Left hindlimb (tissue), 1 donor: Measurements from ENCODE around the gene DNALI1.
"Not testable (repeated sequence)": the region's sequence is repeated elsewhere in the genome, so short reads cannot be mapped to it uniquely, and the experiment has no call there.

Experiments
- DNase-seq: peaks from one replicate; pipeline ENCODE4 v3.0.0-alpha.2; 2018

Gene DNALI1

DNA sequence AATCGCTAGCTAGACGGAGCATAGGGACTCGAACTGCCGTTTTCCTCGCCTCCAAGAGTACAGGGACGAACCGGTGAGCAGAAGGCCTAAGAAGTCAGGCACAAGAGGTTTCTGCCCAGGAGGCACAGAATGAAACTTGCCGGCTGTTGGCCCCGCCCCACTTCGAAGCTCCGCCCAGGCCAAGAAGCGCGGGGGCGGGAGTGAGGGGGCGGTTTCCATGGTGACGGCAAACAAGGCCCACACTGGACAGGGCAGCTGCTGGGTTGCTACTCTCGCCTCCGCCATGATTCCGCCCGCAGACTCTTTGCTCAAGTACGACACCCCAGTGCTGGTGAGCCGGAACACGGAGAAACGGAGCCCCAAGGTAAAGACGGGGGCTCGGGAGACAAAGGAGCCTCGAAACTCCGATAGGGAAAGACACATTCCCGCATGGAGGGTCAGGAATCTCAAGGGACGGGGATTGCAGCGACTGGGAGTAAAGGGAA, at the start of gene DNALI1:
Gene DNALI1 (plus strand): TSS at position 229 of the 485 bp plus-strand sequence. CDS start 55 bp downstream, at position 284.
- DNase-seq: peak; percentile 92

DNA sequence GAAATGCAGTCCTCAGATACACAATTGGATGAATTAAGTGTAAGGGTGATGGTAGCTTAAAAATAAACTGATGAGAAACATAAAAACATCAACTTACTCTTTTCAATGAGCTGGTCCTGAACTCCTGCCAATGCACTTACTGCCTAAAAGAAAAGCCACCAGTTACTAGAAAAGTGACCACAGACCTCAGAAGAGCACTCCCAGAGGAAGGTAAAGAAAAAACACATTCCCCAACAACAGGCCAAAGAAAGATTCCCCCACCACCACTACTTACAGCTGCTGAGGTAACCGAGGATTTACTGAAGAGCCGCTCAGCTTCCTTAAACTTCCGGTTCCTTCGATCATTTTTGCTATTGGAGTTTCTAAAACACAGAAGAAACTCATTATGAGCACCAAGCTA, 47.6 kb upstream of the DNALI1 start:
- DNase-seq: no peak

DNA sequence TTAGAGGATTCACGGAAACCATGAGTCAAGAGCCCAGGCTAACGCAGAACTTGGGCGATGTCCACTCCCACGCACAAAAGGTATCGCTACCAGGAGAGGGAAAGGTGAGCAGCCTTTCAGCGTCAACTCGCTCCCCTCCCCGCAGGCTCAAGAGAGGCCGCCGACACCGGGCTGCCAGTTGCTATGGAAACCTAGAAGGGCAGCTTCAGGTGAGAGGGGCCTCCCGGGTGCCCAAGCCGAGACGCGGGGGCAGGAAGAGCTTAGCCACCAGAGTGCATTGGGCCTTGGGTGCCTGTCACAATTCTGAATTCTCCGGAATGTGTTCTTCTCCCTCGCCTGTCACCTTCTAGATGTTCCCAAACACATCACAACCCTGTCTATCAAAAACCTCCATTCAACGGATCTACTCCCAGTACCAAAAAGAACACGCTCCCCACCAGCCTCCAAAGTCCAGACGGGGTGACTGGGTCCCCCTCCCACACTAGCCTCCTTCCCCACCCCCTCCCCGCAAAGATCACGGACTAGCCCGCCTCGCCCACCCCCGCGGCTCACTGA, 42.9 kb upstream of the DNALI1 start:
- peak; percentile 32 for DNase-seq

DNA sequence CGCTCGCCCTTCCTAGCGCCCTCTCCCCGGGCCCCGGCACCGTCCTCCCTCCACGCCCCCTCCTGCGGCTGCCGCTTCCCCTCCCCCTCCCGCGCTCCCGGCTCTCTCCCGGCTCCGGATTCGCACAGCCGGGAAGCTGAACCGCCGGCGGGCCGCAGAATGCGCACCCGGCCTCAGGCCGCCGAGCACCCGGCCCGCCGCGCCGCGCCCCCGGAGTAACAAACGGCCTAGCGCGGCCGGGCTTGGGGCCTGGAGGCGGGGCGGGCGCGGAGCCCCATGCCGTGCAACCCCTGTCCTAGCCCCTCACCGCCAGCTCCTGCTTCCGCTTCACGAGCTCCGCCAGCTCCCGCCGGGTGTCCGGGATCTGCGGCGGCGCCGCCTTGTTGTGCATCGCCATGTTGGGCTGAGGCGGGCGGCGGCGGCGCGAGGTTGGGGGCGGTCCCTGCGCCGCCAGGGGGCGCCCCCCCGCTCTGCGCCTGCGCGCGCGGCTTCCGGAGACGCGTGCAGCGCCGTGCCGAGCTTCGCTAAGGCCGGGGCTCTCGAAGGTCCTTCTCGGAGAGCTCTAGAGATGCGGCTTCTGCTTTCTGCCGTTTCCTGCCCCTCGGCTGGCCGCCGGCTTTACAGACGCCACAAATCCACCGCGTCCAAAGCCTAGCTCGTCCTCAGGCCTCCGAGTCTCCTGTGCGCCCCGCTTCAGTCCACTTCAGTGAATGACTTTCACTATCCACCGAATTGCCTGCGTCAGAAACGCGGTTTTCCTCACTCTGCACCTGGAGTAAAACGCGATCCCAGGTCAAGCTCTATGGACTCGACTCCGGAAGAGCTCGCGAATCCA, 42.2 kb upstream of the DNALI1 start, which contains the start of gene MEAF6:
Gene MEAF6 (minus strand): TSS at position 417 of the 835 bp plus-strand sequence. CDS start 20 bp downstream, at position 397.
- DNase-seq: peak; percentile 89

DNA sequence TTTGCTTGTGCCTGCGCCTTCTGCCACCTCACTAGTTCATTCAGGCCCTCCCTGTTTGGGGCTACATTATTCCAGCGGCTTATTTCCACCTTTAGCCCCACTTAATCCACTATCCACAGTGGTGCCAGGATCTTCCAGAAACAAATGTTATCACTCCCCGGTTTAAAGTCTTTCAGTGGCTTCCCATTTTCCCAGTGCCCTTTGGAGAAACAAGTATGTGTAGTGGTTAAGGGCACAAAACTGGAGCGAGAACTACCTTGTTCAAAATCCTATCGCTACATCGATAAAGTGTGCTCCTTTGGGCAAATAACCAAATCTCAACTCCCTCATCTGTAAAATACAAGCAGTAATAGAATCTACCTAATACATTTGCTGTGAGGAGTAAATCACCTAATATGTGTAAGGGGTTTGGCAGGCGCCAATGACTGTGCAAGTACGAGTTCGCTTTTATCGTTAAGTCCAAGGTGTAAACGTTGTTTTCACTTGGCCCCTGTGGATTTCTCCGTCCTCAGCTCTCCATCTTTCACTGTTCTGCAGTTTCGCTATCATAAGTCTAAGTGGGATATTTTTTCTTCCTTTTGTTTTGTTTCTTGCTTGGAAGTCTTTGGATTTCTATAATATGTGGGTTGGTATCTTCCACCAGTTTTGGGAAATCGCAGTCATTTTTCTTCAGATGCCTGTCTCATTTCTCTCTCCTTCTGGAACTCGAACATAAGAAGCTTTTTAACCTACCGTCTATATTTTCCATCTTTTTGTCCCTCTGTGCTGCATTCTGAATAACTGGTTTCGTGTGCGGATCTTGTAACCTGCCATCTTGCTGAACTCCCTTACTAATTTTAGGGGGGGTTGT, 41.3 kb upstream of the DNALI1 start:
- no peak for DNase-seq

DNA sequence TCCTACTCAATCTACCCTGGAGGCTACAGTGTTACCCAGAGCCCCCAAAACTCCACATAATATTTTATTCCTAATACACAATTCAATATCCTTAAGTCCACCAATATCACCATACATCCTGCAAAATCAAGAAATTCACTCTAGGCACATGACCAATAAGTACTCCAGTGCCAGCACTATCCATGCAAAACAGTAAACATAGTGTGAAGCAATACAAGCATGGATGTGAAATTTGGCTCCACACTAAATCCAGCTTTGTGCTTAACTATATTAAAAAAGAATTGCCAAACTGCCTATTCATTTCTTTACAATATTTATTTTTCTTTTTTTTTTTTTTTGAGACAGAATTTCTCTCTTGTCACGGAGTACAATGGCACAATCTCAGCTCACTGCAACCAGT, 39.2 kb upstream of the DNALI1 start:
- DNase-seq: no peak

DNA sequence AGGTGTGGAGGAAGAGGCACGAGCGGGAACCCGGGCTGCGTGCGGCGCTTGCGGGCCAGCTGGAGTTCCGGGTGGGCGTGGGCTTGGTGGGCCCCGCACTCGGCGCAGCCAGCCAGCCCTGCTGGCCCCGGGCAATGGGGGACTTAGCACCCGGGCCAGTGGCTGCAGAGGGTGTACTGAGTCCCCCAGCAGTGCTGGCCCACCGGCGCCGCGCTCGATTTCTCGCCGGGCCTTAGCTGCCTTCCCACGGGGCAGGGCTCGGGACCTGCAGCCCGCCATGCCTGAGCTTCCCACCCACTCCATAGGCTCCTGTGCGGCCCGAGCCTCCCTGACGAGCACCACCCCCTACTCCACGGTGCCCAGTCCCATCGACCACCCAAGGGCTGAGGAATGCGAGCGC, 38.5 kb upstream of the DNALI1 start:
- not testable (repeated sequence) for DNase-seq

DNA sequence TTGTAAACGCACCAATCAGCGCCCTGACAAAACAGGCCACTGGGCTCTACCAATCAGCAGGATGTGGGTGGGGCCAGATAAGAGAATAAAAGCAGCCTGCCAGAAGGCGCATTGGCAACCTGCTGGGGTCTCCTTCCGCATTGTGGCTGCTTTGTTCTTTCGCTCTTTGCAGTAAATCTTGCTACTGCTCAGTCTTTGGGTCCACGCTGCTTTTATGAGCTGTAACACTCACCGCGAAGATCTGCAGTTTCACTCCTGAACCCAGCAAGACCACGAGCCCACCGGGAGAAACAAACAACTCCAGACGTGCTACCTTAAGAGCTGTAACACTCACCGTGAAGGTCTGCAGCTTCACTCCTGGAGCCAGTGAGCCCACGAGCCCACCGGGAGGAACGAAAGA, 37.8 kb upstream of the DNALI1 start:
- DNase-seq: not testable (repeated sequence)

DNA sequence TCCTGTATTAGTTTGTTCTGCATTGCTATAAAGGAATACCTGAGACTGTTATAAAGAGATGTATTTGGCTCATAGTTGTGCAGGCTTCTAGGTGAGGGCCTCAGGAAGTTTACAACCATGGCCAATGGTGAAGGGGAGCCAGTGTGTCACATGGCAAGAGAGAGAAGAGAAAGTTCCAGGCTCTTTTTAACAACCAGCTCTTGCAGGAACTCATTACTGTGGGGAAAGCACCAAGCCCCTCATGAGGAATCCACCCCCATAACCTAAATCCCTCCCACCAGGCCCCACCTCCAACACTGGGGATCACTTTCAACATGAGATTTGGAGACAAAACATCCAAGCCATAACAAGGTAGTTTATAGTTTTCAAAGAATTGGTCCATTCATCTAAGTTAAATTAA, 37.1 kb upstream of the DNALI1 start:
- DNase-seq: no peak

DNA sequence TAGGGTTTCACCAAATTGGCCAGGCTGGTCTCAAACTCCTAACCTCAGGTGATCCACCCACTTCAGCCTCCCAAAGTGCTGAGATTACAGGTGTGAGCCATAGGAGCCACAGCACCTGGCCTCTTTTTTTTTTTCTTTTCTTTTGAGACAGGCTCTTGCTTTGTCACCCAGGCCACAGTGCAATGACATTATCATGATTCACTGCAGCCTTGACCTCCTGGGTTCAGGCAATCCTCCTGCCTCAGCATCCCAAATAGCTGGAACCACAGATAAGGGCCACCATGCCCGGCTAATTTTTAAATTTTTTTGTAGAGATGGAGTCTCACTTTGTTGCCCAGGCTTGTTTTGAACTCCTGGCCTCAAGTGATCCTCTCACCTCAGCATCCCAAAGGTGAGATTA, 26.9 kb upstream of the DNALI1 start:
- DNase-seq: not testable (repeated sequence)

DNA sequence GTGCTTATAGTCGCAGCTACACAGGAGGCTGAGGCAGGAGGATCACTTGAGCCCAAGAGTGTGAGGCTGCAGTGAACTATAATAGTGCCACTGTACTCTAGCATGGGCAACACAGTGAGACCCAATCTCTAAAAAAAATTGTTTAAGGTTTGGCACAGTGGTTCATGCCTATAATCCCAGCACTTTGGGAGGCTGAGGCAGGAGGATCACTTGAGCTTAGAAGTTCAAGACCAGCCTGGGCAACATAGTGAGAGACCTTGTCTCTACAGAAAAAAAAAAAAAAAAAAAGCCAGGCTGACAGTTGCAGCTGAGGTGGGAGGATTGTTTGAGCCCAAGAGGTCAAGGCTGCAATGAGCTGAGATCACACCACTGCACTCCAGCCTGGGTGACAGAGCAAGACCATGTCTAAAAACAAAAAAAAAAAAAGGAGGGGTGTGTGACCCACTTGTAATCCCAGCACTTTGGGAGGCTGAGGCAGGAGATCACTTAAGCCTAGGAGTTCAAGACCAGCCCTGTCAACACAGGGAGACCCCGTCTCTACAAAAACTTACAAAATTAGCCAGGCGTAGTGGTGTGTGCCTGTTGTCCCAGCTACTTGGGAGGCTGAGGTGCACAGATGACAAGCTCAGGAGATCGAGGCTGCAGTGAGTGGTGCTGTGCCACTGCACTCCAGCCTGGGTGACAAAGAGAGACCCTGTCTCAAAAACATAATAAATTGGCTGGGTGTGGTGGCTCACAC, 24.2 kb upstream of the DNALI1 start:
- not testable (repeated sequence) for DNase-seq

DNA sequence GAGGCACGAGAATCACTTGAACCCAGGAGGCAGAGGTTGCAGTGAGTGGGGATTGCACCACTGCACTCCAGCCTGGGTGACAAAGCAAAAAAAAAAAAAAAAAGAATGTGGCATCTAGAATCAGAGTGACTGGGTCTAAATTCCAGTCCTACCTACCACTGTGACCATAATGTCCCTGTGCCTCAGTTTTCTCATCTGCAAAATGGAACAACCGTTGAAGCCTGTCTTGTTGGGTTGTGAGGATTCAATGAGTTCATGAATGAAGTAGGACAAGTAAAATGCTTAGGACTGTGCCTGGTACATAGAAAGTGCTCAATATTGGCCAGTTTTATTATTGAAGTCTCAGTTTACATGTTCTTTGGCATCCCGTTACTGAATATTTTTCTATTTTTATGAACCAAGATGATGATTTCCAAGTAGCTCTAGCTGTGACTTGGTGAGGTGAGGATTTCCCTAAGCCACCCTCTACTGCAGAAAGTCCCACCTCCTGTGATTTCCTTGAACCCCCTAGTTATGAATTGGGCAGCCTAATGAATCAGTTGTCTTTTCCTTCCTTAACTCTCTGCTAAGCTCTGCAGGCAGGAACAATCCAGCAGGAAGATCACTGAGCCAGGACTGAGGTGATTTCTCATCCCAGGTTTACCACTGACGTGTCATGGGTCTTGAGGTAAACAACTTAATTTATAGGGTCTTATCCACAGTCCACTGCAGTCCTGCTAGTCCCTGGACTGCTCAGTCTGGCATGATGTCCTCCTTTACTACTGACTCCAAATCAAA, 23.2 kb upstream of the DNALI1 start:
- no peak for DNase-seq

DNA sequence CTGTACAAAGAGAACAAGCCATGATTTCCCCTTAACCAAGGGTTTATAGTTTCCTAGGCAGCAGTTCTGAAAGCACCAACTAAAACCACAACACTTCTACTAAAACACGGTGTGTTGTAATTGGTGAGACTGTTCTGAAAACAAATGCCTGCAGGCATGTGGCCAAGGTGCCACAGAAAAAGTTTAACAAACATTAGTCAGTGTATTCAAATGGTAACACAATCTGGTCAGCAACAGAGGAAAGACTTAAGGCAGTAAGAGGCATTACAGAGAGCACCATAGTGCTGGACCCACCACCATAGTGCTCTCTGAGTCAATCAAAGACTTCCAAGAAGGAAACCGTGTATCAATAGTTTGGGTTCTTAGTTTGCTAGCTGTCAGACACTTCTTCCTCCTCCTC, 19.4 kb upstream of the DNALI1 start:
- DNase-seq: no peak

DNA sequence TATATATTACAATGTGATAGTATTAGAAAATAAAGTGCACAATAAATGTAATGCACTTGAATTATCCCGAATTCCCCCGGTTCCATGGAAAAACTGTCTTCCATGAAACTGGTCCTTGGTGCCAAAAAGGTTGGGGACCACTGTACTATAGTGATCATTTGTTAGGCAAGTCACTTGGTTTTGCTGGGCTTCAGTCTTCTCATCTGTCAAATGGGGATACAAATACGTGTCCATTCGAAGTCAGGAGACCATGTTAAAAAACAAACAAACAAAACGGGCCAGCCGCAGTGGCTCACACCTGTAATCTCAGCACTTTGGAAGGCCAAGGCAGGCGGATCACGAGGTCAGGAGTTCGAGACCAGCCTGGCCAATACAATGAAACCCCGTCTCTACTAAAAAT, 17.6 kb upstream of the DNALI1 start:
- DNase-seq: not testable (repeated sequence)

DNA sequence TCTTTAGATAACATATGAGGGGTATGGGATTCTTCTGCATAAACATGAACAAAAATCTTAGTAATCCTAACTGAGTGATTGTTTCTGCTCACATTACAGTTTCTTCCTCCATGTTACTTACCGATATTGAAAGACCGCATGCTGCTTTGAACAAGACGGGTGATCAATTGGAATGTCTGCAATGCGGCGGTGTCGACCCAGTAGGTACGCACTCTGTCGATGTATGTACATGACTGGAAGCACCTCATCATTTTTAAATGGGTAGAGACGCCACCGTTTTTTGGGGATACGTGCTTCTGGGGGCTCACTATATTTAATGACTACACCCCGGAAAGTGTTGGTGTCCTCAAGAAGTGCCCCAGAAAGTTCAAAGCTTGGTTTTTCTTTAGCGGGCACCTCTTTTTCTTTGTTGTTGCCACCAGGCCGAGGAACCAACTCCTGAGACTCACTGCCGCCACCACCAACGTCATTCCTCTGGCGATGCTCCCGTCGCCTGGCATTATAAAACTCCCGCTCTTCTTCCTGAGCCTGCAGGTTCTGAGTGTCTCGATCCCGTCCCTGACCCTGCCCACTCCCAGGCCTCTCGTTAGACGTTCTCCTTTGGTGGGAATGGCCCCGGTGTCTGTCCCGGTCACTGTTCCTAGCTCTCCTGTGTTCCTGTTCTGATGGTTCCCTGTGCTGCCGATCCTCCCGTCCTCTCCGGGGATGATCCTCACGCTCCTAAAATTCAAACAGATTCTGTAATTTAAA, 16.5 kb upstream of the DNALI1 start:
- no peak for DNase-seq

DNA sequence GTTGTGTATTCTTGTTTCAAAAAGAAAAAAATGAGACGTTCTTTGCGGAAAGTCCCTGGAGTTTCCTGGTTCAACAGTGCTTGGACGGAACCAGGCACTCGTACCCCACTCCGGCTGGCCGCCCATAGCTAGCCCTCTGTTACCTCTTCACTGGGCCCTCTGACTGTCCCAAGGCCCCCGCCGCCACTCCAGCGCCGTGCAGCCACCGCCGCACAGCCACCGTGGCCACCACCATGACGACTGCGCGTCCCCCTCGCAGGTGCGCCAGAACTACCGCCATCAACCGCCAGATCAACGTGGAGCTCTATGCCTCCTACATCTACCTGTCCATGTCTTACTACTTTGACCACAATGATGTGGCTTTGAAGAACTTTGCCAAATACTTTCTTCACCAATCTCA, 12.2 kb upstream of the DNALI1 start:
- DNase-seq: no peak

DNA sequence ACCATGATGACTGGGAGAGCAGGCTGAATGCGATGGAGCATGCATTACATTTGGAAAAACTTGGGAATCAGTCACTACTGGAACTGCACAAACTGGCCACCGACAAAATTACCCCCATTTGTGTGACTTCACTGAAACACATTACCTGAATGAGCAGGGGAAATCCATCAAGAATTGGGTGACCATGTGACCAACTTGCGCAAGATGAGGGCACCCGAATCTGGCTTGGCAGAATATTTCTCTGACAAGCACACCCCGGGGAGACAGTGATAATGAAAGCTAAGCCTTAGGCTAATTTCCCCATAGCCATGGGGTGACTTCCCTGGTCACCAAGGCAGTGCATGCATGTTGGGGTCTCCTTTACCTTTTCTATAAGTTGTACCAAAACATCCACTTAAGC, 11.7 kb upstream of the DNALI1 start:
- DNase-seq: no peak

DNA sequence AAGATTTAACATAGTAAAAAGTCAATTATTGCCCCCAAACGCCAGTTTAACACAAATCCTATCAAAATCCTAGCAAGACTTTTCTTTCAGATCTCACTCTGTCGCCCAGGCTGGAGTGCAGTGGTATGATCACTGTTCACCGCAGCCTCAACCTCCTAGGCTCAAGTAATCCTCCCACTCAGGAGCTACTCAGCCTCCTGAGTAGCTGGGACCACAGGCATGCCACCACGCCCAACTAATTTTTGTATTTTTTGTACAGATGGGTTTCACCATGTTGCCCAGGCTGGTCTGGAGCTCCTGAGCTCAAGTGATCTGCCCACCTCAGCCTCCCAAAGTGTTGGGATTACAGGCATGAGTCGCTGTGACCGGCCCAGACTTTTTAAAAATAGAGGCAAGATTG, 7.4 kb upstream of the DNALI1 start:
- no peak for DNase-seq

DNA sequence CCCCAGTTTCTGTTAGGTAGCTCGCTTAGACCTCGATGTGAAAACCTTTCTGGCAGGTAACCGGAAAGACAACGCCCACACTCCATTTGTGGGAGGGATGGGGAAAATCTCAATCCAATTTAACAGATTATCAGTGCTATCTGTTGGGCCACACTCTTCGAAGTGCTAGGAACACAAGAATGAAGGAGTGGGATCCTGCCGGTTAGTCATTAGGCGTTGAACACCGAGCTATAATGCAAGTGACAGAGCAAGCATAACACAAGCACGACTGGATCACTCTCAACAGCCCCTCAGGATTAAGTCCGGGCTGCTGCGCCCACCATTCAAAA, 3.2 kb upstream of the DNALI1 start:
- no peak for DNase-seq

DNA sequence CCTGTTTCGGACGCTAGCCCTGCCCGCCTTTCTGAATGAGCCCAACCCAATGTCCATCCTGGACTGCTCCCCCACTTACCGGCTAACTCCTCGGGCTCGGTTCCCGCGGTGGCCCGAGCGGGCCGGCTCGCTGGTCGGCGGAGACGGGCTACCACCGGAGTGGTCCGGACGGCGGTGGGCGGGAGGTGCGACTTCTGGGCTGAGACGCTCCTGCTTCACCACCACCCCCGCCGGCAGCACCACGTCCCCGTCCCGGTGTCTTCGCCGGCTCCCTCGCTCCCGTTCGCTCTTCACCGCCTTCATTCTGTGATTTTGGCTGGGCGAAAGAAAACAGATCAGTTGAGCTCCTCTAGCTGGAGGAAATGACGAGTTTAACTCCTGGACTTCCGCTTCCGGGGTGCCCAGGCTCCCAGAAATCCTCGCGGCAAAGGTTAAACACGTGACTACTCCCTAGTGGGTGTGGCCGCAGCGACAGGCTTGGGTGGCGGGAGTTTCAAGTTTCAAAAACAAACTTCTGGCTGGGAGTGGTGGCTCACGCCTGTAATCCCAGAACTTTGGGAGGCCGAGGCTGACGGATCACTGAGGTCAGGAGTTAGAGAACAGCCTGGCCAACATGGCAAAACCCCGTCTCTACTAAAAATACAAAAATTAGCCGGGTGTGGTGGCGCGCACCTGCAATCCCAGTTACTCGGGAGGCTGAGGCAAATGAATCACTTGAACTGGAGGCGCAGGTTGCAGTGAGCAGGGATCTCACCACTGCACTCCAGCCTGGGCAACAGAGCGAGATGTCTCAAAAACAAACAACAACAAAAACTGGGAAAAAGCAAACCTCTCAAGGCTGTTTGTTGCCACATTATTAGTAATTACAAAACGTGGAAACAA, 2.6 kb upstream of the DNALI1 start, which contains the start of gene SNIP1:
Gene SNIP1 (minus strand): TSS at position 367 of the 882 bp plus-strand sequence. CDS start 64 bp downstream, at position 303.
- peak; percentile 94 for DNase-seq
